Cardiac muscle cell (in vitro differentiated cells and primary cell): ENCODE measurements around the gene POU2AF2. TPM values are rescaled to one million over a fixed set of nuclear protein-coding genes. Genes with fewer than 3 reads are reported as not detected.

Experiments used
- DNase-seq, 2 donors: peaks; one replicate each; pipeline versions ENCODE4 v3.0.0 to v3.0.0-alpha.2; 2010 to 2017; ENCODE audit warnings: low read depth in 1 of 2, low spot score in 1 of 2
- H3K27ac ChIP-seq: fragments of 200-600 bp; sonication (generic); 2 replicates; pipeline ENCODE4 v1.5.1; 2016
- H3K27me3 ChIP-seq: fragments of 200-600 bp; sonication (generic); 2 replicates; pipeline ENCODE4 v1.6.0; 2016; ENCODE audit warnings: control low read depth
- H3K36me3 ChIP-seq: fragments of 200-600 bp; sonication (generic); 2 replicates; pipeline ENCODE4 v1.5.1; 2016; ENCODE audit warnings: control low read depth
- H3K4me1 ChIP-seq: fragments of 200-600 bp; sonication (generic); 2 replicates; pipeline ENCODE4 v1.8.1; 2017; ENCODE audit warnings: low read depth, mild to moderate bottlenecking, mixed run types
- H3K4me3 ChIP-seq: fragments of 200-600 bp; sonication (generic); 2 replicates; pipeline ENCODE4 v1.5.1; 2016; ENCODE audit warnings: mild to moderate bottlenecking
- H3K9me3 ChIP-seq: fragments of 200-600 bp; sonication (generic); 2 replicates; pipeline ENCODE4 v1.5.1; 2017; ENCODE audit warnings: low read depth, mild to moderate bottlenecking, control low read depth
- CTCF ChIP-seq: IDR thresholded peaks from 2 replicates; pipeline ENCODE4 v1.5.1; 2012; ENCODE audit warnings: low read depth, mild to moderate bottlenecking, low read length
- polyA plus RNA-seq: library from polyadenylated mRNA; unstranded; fragments of >200 nt; fragmentation: Nextera tagmentation; extraction: Ambion mirVana; gene quantifications from 2 replicates; pipeline ENCODE4 v1.2.1, GENCODE V29; 2016
- total RNA-seq: library from RNA; depleted of rRNA; stranded (reverse); fragments of >200 nt; gene quantifications from 2 replicates; pipeline ENCODE4 v1.2.3, GENCODE V29; 2016

The POU2AF2 gene
- total and polyA plus RNA-seq, 2 experiments from 2014 or later, result not detected

DNA sequence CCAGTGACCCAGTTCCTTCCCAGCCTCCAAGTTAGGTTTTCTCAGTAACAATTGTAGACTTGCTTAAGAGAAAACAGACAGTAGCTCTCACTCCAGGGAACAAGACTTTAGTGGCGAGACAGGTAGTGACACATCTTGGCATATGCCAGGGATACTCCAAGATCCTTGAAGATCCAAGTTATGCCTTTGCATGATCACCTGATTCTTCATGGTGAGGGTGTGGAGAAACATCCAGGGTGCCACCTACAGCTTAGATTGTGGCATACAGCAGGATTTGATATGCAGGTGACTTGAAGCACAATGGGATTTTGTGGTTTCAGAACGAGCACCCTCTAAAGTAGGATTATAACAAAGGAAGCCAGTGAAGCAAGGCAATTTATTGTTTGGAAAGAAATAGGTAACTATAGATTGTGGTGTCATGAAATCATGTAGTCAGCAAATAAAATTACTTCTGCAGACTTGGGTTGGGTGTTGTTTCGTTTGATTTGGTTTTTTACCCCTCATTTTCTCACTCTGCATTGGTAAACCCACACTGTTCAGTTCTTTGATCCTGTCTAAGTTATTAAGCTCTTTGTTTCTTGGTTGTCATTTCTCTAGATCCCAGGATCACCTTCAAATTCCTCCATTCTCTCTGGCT lies 62.1 kb downstream of the POU2AF2 start:
- H3K27ac ChIP-seq, result no peak overlapping the region
- H3K4me3 ChIP-seq, result no peak overlapping the region
- H3K9me3 ChIP-seq, result no peaks in the 10 kb centered on the region
- DNase-seq, result no peak
- no peaks in the 10 kb centered on the region for H3K36me3 ChIP-seq
- H3K27me3 ChIP-seq, result peaks cover 4% of the 10 kb centered on the region
- no peaks in the 10 kb centered on the region for H3K4me1 ChIP-seq
- no peak for TF ChIP-seq CTCF

DNA sequence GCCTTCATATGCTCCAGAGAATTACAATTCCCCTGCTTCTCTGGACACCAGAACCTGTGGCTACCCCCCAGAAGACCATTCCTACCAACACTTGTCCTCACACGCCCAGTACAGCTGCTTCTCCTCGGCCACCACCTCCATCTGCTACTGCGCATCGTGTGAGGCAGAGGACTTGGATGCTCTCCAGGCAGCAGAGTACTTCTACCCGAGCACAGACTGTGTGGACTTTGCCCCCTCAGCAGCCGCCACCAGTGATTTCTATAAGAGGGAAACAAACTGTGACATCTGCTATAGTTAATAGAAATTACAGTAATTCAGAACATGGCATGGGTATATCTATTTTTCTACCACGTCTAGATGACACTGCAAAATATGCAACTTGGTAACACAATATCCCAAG lies 62.6 kb downstream of the POU2AF2 start:
- Histone ChIP-seq H3K27ac (no peak overlapping the region), H3K4me1 (no peaks in the 10 kb centered on the region), H3K9me3 (no peaks in the 10 kb centered on the region), H3K36me3 (no peaks in the 10 kb centered on the region), H3K4me3 (no peak overlapping the region), H3K27me3 (peaks cover 4% of the 10 kb centered on the region)
- DNase-seq, result peak in 1 of 2 donors; percentile 30
- no peak for TF ChIP-seq CTCF

DNA sequence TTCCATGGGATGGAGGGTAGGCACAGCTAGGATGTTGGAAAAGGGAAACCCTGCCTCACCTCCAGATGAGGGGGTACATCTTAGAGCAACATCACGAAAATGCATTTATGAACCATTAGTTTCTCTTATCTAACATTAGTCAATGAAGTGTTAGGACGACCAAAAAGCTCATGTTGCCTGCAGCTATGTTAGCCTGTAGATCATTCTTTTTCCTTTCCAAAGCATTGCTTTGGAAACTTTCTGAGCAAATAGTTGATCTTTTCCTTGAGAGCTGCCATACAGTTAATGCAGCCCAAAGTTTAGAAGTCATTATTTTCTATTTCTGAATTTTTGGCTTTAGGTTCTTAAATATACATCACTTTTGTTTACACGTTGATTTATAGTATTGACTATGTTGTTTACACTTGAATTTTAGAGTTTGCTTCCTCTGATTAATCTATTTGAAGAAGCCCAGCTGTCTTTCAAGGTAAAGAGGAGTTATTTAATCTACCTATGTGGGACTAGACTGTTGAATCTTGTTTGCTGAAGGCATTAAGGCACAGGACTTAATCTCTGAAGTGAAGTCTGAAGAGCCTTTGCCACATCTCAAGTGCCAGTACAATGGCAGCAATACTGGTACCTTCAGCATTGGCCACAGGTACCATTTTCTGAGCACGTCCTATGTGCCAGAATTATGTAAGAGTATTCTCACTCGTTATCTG lies 63.8 kb downstream of the POU2AF2 start:
- H3K36me3 ChIP-seq, result no peaks in the 10 kb centered on the region
- H3K4me3 ChIP-seq, result no peak overlapping the region
- no peak for TF ChIP-seq CTCF
- no peak overlapping the region for H3K27ac ChIP-seq
- no peak for DNase-seq
- H3K4me1 ChIP-seq, result no peaks in the 10 kb centered on the region
- peaks cover 4% of the 10 kb centered on the region for H3K27me3 ChIP-seq
- H3K9me3 ChIP-seq, result no peaks in the 10 kb centered on the region

DNA sequence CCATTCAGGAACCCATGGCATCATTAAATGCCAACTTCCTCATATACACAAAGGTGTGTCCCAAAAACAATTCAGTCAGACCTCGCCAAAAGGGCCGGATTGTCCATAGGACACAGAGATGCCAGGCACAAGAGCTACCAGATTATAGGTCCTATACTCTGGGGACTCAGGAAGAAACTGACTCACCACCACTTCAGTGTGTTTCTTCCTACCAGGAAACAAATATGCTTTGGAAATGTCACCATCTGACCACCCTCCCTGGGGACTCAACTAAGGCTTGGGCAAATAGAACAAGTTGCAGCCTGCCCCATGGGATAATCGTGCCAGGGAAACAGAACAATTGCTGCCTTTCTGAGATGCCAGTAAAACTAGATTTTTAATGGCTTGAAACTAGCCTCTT lies 64.6 kb downstream of the POU2AF2 start:
- no peak for DNase-seq
- Histone ChIP-seq H3K27ac (no peak overlapping the region), H3K4me3 (no peak overlapping the region), H3K9me3 (no peaks in the 10 kb centered on the region), H3K27me3 (peaks cover 4% of the 10 kb centered on the region), H3K36me3 (no peaks in the 10 kb centered on the region), H3K4me1 (no peaks in the 10 kb centered on the region)
- no peak for TF ChIP-seq CTCF

DNA sequence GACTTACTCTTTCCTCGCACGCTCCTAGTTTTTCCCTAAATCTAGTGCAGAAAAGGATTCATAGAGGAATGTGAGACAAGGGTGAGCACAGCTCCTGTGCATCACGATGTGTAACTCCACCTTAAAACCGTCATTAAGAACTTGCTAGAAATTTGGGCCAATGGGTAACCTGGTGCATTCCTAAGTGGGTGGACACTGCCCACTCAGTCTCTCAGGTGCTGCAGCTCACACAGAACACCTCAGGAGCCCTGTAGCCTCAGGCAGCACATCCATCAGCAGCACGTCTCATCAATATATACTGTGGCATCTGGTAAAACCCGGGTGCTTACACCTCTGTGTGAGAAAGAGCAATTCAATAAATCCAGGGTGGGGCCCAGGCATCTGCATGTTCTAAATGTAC lies 65.2 kb downstream of the POU2AF2 start:
- H3K36me3 ChIP-seq, result no peaks in the 10 kb centered on the region
- no peak for DNase-seq
- H3K4me1 ChIP-seq, result no peaks in the 10 kb centered on the region
- H3K27me3 ChIP-seq, result peaks cover 4% of the 10 kb centered on the region
- no peak for TF ChIP-seq CTCF
- H3K27ac ChIP-seq, result no peak overlapping the region
- H3K9me3 ChIP-seq, result no peaks in the 10 kb centered on the region
- no peak overlapping the region for H3K4me3 ChIP-seq
